ENCODE measurements around the gene CILP. TPM values are rescaled to one million over a fixed set of nuclear protein-coding genes. Genes with fewer than 3 reads are reported as not detected.

The CILP gene
- total and polyA plus RNA-seq, 2 experiments from 2014 or later = 0.03 TPM; not detected in 1

DNA sequence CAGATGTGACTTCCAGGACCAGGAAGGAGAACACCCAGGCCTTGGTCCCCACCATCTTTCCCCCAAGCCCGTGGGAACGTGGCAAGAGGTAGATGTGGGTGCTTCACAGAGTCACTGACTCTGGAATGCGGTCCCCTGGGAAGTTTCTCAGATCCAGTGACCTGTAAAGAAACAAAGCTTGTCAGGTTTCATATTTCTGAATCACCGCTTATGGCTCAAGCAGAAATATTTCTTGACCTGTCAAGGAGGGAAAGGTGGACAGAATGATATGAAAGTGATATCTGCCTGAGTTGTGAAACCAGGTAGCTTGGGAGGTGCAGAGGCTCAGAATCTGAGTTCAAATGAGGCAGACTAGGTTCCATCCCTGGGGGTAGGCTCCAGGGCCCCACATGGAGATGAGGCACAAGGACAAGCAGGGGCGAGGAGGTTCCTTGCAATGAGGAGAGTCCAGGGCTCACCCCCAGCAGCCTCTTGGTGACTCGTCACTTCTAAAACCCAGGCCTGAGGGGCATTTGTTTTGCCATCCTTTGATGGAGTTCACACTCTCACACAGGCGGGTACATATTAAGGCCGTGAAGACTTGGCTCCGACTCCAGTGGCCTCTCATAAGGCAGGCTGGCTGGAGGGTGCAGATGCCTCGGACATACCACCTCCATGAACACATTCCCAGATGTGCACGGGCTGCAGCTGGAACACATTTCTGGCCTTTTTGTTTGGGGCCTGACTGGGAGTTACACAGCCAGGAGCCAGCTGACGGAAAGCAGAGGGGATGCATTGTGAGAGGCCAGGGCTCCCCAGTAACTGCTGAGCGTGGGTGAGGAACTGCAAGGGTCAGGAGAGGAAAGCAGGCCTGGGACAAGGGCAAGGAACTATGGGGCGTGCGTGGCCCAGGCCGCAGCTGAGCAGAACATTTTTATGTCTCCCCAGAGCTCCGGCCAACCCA is 1.3 kb downstream of the CILP start:
- H2AFZ ChIP-seq = no peak overlapping the region
- no peaks in the 10 kb centered on the region for H3F3A ChIP-seq (replicated peaks; ENCODE audit: low read depth)
- no peak overlapping the region for H3K27ac ChIP-seq (ENCODE audit: low read depth)
- Mint-ChIP-seq H3K27me3 (ENCODE audit: insufficient read depth, low read depth, poor library complexity) (peaks cover 6% of the 10 kb centered on the region), H3K9me3 (no peaks in the 10 kb centered on the region), H3K4me3 (no peak overlapping the region), H3K27ac (no peak overlapping the region), H3K36me3 (ENCODE audit: low read depth) (no peaks in the 10 kb centered on the region), H3K4me1 (peaks cover 12% of the 10 kb centered on the region)
- DNase-seq (ENCODE audit: low spot score) (no peak), ATAC-seq (no peak)
- no peaks in the 10 kb centered on the region for H3K4me1 ChIP-seq (ENCODE audit: insufficient read depth)
- no peaks in the 10 kb centered on the region for H4K20me1 ChIP-seq (replicated peaks; ENCODE audit: insufficient read depth)
- H3K4me2 ChIP-seq = no peak overlapping the region
- no peak overlapping the region for H3K4me3 ChIP-seq
- no peaks in the 10 kb centered on the region for H3K79me2 ChIP-seq (replicated peaks; ENCODE audit: insufficient read depth)
- no peaks in the 10 kb centered on the region for H3K36me3 ChIP-seq (ENCODE audit: insufficient read depth)
- H3K27me3 ChIP-seq (ENCODE audit: insufficient read depth) = no peaks in the 10 kb centered on the region
- peaks cover 3% of the 10 kb centered on the region; the same call in 1 of the 2 replicates for H3K9me2 ChIP-seq (ENCODE audit: insufficient read depth)
- TF ChIP-seq JUNB (IDR thresholded peaks at IDR 0.05; ENCODE audit: unreplicated experiment) (no peak), ZNF331 (CRISPR knock-in tag; IDR thresholded peaks at IDR 0.05; ENCODE audit: low read depth) (no peak), POLR2AphosphoS5 (IDR thresholded peaks at IDR 0.05; ENCODE audit: low read depth) (no peak), NANOG (IDR thresholded peaks at IDR 0.05; ENCODE audit: borderline replicate concordance) (no peak), ZNF114 (CRISPR knock-in tag; IDR thresholded peaks at IDR 0.05) (no peak), EZH2phosphoT487 (IDR thresholded peaks at IDR 0.05; ENCODE audit: unreplicated experiment) (no peak), STAT1 (IDR thresholded peaks at IDR 0.05; ENCODE audit: unreplicated experiment) (no peak), CREB1 (CRISPR knock-in tag; IDR thresholded peaks at IDR 0.05; ENCODE audit: low read depth) (no peak), EZH2 (IDR thresholded peaks at IDR 0.05; ENCODE audit: low read depth, unreplicated experiment) (no peak)
- TF ChIP-seq, protein P1, sequence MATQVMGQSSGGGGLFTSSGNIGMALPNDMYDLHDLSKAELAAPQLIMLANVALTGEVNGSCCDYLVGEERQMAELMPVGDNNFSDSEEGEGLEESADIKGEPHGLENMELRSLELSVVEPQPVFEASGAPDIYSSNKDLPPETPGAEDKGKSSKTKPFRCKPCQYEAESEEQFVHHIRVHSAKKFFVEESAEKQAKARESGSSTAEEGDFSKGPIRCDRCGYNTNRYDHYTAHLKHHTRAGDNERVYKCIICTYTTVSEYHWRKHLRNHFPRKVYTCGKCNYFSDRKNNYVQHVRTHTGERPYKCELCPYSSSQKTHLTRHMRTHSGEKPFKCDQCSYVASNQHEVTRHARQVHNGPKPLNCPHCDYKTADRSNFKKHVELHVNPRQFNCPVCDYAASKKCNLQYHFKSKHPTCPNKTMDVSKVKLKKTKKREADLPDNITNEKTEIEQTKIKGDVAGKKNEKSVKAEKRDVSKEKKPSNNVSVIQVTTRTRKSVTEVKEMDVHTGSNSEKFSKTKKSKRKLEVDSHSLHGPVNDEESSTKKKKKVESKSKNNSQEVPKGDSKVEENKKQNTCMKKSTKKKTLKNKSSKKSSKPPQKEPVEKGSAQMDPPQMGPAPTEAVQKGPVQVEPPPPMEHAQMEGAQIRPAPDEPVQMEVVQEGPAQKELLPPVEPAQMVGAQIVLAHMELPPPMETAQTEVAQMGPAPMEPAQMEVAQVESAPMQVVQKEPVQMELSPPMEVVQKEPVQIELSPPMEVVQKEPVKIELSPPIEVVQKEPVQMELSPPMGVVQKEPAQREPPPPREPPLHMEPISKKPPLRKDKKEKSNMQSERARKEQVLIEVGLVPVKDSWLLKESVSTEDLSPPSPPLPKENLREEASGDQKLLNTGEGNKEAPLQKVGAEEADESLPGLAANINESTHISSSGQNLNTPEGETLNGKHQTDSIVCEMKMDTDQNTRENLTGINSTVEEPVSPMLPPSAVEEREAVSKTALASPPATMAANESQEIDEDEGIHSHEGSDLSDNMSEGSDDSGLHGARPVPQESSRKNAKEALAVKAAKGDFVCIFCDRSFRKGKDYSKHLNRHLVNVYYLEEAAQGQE (IDR thresholded peaks at IDR 0.05; ENCODE audit: unreplicated experiment) = no peak
- TF ChIP-seq, protein P2, sequence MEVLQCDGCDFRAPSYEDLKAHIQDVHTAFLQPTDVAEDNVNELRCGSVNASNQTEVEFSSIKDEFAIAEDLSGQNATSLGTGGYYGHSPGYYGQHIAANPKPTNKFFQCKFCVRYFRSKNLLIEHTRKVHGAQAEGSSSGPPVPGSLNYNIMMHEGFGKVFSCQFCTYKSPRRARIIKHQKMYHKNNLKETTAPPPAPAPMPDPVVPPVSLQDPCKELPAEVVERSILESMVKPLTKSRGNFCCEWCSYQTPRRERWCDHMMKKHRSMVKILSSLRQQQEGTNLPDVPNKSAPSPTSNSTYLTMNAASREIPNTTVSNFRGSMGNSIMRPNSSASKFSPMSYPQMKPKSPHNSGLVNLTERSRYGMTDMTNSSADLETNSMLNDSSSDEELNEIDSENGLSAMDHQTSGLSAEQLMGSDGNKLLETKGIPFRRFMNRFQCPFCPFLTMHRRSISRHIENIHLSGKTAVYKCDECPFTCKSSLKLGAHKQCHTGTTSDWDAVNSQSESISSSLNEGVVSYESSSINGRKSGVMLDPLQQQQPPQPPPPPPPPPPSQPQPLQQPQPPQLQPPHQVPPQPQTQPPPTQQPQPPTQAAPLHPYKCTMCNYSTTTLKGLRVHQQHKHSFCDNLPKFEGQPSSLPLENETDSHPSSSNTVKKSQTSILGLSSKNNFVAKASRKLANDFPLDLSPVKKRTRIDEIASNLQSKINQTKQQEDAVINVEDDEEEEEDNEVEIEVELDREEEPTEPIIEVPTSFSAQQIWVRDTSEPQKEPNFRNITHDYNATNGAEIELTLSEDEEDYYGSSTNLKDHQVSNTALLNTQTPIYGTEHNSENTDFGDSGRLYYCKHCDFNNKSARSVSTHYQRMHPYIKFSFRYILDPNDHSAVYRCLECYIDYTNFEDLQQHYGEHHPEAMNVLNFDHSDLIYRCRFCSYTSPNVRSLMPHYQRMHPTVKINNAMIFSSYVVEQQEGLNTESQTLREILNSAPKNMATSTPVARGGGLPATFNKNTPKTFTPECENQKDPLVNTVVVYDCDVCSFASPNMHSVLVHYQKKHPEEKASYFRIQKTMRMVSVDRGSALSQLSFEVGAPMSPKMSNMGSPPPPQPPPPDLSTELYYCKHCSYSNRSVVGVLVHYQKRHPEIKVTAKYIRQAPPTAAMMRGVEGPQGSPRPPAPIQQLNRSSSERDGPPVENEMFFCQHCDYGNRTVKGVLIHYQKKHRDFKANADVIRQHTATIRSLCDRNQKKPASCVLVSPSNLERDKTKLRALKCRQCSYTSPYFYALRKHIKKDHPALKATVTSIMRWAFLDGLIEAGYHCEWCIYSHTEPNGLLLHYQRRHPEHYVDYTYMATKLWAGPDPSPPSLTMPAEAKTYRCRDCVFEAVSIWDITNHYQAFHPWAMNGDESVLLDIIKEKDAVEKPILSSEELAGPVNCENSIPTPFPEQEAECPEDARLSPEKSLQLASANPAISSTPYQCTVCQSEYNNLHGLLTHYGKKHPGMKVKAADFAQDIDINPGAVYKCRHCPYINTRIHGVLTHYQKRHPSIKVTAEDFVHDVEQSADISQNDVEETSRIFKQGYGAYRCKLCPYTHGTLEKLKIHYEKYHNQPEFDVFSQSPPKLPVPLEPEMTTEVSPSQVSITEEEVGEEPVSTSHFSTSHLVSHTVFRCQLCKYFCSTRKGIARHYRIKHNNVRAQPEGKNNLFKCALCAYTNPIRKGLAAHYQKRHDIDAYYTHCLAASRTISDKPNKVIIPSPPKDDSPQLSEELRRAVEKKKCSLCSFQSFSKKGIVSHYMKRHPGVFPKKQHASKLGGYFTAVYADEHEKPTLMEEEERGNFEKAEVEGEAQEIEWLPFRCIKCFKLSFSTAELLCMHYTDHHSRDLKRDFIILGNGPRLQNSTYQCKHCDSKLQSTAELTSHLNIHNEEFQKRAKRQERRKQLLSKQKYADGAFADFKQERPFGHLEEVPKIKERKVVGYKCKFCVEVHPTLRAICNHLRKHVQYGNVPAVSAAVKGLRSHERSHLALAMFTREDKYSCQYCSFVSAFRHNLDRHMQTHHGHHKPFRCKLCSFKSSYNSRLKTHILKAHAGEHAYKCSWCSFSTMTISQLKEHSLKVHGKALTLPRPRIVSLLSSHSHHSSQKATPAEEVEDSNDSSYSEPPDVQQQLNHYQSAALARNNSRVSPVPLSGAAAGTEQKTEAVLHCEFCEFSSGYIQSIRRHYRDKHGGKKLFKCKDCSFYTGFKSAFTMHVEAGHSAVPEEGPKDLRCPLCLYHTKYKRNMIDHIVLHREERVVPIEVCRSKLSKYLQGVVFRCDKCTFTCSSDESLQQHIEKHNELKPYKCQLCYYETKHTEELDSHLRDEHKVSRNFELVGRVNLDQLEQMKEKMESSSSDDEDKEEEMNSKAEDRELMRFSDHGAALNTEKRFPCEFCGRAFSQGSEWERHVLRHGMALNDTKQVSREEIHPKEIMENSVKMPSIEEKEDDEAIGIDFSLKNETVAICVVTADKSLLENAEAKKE (CRISPR knock-in tag; IDR thresholded peaks at IDR 0.05) = no peak
- TF ChIP-seq, protein P3, sequence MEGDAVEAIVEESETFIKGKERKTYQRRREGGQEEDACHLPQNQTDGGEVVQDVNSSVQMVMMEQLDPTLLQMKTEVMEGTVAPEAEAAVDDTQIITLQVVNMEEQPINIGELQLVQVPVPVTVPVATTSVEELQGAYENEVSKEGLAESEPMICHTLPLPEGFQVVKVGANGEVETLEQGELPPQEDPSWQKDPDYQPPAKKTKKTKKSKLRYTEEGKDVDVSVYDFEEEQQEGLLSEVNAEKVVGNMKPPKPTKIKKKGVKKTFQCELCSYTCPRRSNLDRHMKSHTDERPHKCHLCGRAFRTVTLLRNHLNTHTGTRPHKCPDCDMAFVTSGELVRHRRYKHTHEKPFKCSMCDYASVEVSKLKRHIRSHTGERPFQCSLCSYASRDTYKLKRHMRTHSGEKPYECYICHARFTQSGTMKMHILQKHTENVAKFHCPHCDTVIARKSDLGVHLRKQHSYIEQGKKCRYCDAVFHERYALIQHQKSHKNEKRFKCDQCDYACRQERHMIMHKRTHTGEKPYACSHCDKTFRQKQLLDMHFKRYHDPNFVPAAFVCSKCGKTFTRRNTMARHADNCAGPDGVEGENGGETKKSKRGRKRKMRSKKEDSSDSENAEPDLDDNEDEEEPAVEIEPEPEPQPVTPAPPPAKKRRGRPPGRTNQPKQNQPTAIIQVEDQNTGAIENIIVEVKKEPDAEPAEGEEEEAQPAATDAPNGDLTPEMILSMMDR (conservative IDR thresholded peaks at IDR 0.05; ENCODE audit: low read depth in 2 of 2) = no peak
- TF ChIP-seq, protein P4, sequence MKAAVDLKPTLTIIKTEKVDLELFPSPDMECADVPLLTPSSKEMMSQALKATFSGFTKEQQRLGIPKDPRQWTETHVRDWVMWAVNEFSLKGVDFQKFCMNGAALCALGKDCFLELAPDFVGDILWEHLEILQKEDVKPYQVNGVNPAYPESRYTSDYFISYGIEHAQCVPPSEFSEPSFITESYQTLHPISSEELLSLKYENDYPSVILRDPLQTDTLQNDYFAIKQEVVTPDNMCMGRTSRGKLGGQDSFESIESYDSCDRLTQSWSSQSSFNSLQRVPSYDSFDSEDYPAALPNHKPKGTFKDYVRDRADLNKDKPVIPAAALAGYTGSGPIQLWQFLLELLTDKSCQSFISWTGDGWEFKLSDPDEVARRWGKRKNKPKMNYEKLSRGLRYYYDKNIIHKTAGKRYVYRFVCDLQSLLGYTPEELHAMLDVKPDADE (IDR thresholded peaks at IDR 0.05) = no peak
